Tibial artery (tissue), 4 donors: ENCODE measurements around the gene HNF1A.

Experiments used
- DNase-seq, 2 donors: peaks; one replicate each; pipeline ENCODE4 v3.0.0-alpha.2; 2019
- H3K27ac ChIP-seq, 2 donors: fragments of 200-600 bp; sonication (generic) in 1 of 2; 1 replicate in 1 of 2; 2 replicates in 1 of 2; pipeline ENCODE4 v1.5.1; 2018 to 2019; ENCODE audit warnings: mild to moderate bottlenecking in 1 of 2
- H3K27me3 ChIP-seq, 2 donors: fragments of 200-600 bp; sonication (generic) in 1 of 2; one replicate each; pipeline versions ENCODE4 v1.5.1 to v1.6.0; 2016 to 2019
- H3K36me3 ChIP-seq, 3 donors: fragments of 200-600 bp; sonication (generic) in 2 of 3; one replicate each; pipeline ENCODE4 v1.5.1; 2016 to 2019; ENCODE audit warnings: mild to moderate bottlenecking in 2 of 3
- H3K4me1 ChIP-seq, 4 donors: fragments of 200-600 bp; sonication (generic) in 2 of 4; 1 replicate in 3 of 4; 2 replicates in 1 of 4; pipeline ENCODE4 v1.5.1; 2016 to 2019
- H3K4me3 ChIP-seq, 2 donors: fragments of 200-600 bp; sonication (generic) in 1 of 2; 1 replicate in 1 of 2; 2 replicates in 1 of 2; pipeline ENCODE4 v1.5.1; 2018 to 2019; ENCODE audit warnings: mild to moderate bottlenecking in 2 of 2
- H3K9me3 ChIP-seq, 3 donors: fragments of 200-600 bp; sonication (generic) in 1 of 3; one replicate each; pipeline ENCODE4 v1.5.1; 2016 to 2019
- intact Hi-C: fragments of 100-400 bp; cut with DNase I; formaldehyde crosslinking; loops from one replicate; pipeline ENCODE4 v1.15.0; 2023; ENCODE audit warnings: low total_unique reads
- TF ChIP-seq, protein P1 (sequence below), 2 experiments: fragments of 200-600 bp in 1 of 2; fragments of 450-650 bp in 1 of 2; IDR thresholded peaks; one replicate each; pipeline ENCODE4 v1.5.1; 2017 to 2019; ENCODE audit warnings: antibody characterized with exemption in 2 of 2, mild to moderate bottlenecking in 1 of 2, moderate library complexity in 1 of 2

HNF1A gene

GRCh38 chr12:120994589-120995337 lies 16.4 kb downstream of the HNF1A start:
- DNase-seq: no peak
- no peak overlapping the region for H3K4me3 ChIP-seq
- H3K36me3 ChIP-seq: no peaks in the 10 kb centered on the region
- TF ChIP-seq, protein P1, sequence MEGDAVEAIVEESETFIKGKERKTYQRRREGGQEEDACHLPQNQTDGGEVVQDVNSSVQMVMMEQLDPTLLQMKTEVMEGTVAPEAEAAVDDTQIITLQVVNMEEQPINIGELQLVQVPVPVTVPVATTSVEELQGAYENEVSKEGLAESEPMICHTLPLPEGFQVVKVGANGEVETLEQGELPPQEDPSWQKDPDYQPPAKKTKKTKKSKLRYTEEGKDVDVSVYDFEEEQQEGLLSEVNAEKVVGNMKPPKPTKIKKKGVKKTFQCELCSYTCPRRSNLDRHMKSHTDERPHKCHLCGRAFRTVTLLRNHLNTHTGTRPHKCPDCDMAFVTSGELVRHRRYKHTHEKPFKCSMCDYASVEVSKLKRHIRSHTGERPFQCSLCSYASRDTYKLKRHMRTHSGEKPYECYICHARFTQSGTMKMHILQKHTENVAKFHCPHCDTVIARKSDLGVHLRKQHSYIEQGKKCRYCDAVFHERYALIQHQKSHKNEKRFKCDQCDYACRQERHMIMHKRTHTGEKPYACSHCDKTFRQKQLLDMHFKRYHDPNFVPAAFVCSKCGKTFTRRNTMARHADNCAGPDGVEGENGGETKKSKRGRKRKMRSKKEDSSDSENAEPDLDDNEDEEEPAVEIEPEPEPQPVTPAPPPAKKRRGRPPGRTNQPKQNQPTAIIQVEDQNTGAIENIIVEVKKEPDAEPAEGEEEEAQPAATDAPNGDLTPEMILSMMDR (IDR thresholded peaks at IDR 0.05): no peak
- peaks cover 0 to 27% of the 10 kb centered on the region in 2 donors for H3K27me3 ChIP-seq
- no peaks in the 10 kb centered on the region for H3K9me3 ChIP-seq
- peaks cover 0 to 7% (median 5%) of the 10 kb centered on the region in 4 donors for H3K4me1 ChIP-seq
- H3K27ac ChIP-seq: no peak overlapping the region
- intact Hi-C loops: no loop called here

DNA sequence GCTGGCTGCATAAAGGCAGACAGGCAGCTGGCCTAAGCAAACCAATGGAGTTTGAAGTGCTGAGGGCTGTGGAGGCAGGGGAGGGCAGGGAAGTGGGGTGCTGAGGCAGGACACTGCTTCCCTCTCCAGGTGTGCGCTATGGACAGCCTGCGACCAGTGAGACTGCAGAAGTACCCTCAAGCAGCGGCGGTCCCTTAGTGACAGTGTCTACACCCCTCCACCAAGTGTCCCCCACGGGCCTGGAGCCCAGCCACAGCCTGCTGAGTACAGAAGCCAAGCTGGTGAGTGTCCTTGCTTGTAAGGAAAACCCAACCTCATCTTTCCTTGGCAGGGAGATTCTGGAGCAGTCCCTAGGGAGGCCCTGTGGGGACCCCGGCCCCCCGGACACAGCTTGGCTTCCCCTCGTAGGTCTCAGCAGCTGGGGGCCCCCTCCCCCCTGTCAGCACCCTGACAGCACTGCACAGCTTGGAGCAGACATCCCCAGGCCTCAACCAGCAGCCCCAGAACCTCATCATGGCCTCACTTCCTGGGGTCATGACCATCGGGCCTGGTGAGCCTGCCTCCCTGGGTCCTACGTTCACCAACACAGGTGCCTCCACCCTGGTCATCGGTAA lies 17.9 kb downstream of the HNF1A start:
- H3K9me3 ChIP-seq: no peaks in the 10 kb centered on the region
- TF ChIP-seq, protein P1 (IDR thresholded peaks at IDR 0.05): no peak
- DNase-seq: no peak
- H3K36me3 ChIP-seq: peaks cover 0 to 6% (median 0%) of the 10 kb centered on the region in 3 donors
- intact Hi-C loops: no loop called here
- peaks cover 0 to 11% (median 6%) of the 10 kb centered on the region in 4 donors for H3K4me1 ChIP-seq
- no peak overlapping the region for H3K27ac ChIP-seq
- H3K4me3 ChIP-seq: no peak overlapping the region
- peaks cover 0 to 27% of the 10 kb centered on the region in 2 donors for H3K27me3 ChIP-seq

GRCh38 chr12:120997448-120997847 lies 19.1 kb downstream of the HNF1A start:
- no peaks in the 10 kb centered on the region for H3K9me3 ChIP-seq
- H3K27me3 ChIP-seq: peaks cover 0 to 27% of the 10 kb centered on the region in 2 donors
- H3K27ac ChIP-seq: no peak overlapping the region
- H3K4me3 ChIP-seq: no peak overlapping the region
- no peak for DNase-seq
- intact Hi-C loops: no loop called here
- TF ChIP-seq, protein P1 (IDR thresholded peaks at IDR 0.05): no peak
- peaks cover 0 to 11% (median 6%) of the 10 kb centered on the region in 4 donors for H3K4me1 ChIP-seq
- H3K36me3 ChIP-seq: peaks cover 0 to 18% (median 6%) of the 10 kb centered on the region in 3 donors

DNA sequence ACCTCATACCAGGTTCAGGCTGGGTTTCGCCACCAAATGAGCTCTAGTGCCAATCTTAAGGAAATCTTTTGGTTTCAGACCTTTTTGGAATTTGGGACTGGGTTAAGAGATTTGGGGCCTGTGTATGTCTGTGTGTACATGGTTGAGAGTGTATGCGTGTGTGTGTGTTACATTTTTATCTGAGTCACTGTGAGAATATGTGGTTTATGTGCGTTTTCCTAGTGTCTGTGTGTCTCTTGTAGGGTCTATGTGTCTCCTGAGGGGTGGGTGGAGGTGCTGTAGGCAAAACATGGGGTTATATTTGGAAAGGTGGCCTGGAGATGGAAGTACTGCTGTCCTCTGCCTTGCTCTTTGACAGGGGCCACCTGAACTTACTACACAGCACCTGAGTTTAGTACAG lies 20.1 kb downstream of the HNF1A start:
- H3K27ac ChIP-seq: no peak overlapping the region
- H3K4me3 ChIP-seq: no peak overlapping the region
- peaks cover 0 to 11% (median 6%) of the 10 kb centered on the region in 4 donors for H3K4me1 ChIP-seq
- TF ChIP-seq, protein P1 (IDR thresholded peaks at IDR 0.05): no peak
- H3K36me3 ChIP-seq: peaks cover 4 to 28% (median 14%) of the 10 kb centered on the region in 3 donors
- no peaks in the 10 kb centered on the region for H3K9me3 ChIP-seq
- DNase-seq: no peak
- intact Hi-C loops: no loop called here
- H3K27me3 ChIP-seq: peaks cover 0 to 27% of the 10 kb centered on the region in 2 donors

- Histone ChIP-seq H3K4me3 (no peak overlapping the region), H3K27me3 (peaks cover 0 to 27% of the 10 kb centered on the region in 2 donors), H3K9me3 (no peaks in the 10 kb centered on the region), H3K27ac (no peak overlapping the region), H3K4me1 (peaks cover 0 to 11% (median 6%) of the 10 kb centered on the region in 4 donors), H3K36me3 (peaks cover 15 to 38% (median 24%) of the 10 kb centered on the region in 3 donors)
- TF ChIP-seq, protein P1 (IDR thresholded peaks at IDR 0.05): no peak
- DNase-seq: no peak
- intact Hi-C loops: no loop called here
Measured at GRCh38 chr12:120999191-121000120, 21.1 kb downstream of the HNF1A start.
